M059J (cell line): ENCODE measurements around the gene VN1R2. TPM values are rescaled to one million over a fixed set of nuclear protein-coding genes. Genes with fewer than 3 reads are reported as not detected.

ENCODE experiments used
- total RNA-seq: library from RNA; depleted of rRNA; stranded (reverse); fragments of >200 nt; shearing (Covaris generic); gene quantifications from 2 replicates; pipeline ENCODE4 v1.2.3, GENCODE V29; 2014; rRNA removed

The VN1R2 gene
- total RNA-seq, 1 experiment from 2014 or later = not detected

Other genes starting within 250 kb of the VN1R2 start
- gene ERVV-1, start 244.4 kb upstream of the VN1R2 start, total RNA-seq = not detected in 2 replicates
- gene ERVV-2, start 213.6 kb upstream of the VN1R2 start, total RNA-seq = not detected in 2 replicates
- 21.4 and 22.4 TPM in 2 replicates for gene ZNF160, start 154.9 kb upstream of the VN1R2 start, total RNA-seq
- gene ZNF415, start 125.4 kb upstream of the VN1R2 start, total RNA-seq = 4.8 and 8.4 TPM in 2 replicates
- gene ZNF347, start 99.2 kb upstream of the VN1R2 start, total RNA-seq = 11.2 and 16.2 TPM in 2 replicates
- gene ZNF665, start 64.9 kb upstream of the VN1R2 start, total RNA-seq = 1.1 and 8.2 TPM in 2 replicates
- 6.4 and 7.7 TPM in 2 replicates for gene ZNF677, start 3.4 kb upstream of the VN1R2 start, total RNA-seq
- gene VN1R4, start 9.4 kb downstream of the VN1R2 start, total RNA-seq = not detected in 2 replicates
- 8.3 and 13.6 TPM in 2 replicates for gene ZNF845, start 75.5 kb downstream of the VN1R2 start, total RNA-seq
- 8.7 and 9.3 TPM in 2 replicates for gene ZNF525, start 107.4 kb downstream of the VN1R2 start, total RNA-seq
- 10.1 and 10.9 TPM in 2 replicates for gene ZNF765, start 136.9 kb downstream of the VN1R2 start, total RNA-seq
- gene ZNF761, start 173.7 kb downstream of the VN1R2 start, total RNA-seq = 17.4 and 22.2 TPM in 2 replicates
- gene ZNF813, start 209.4 kb downstream of the VN1R2 start, total RNA-seq = 3.7 and 4.2 TPM in 2 replicates